HEK293T (cell line): ENCODE results near the gene NFATC1.

ENCODE experiments used
- FOXA1 ChIP-seq: fragments of 450-650 bp; IDR thresholded peaks from 2 replicates; pipeline ENCODE4 v1.6.1; 2016; ENCODE audit warnings: mild to moderate bottlenecking
- FOXM1 ChIP-seq: fragments of 450-650 bp; IDR thresholded peaks from 2 replicates; pipeline ENCODE4 v1.6.1; 2017; ENCODE audit warnings: mild to moderate bottlenecking, borderline replicate concordance
- L3MBTL2 ChIP-seq: fragments of 450-650 bp; conservative IDR thresholded peaks from 2 replicates; pipeline ENCODE4 v1.6.1; 2016; ENCODE audit warnings: mild to moderate bottlenecking
- SP1 ChIP-seq: fragments of 450-650 bp; IDR thresholded peaks from 2 replicates; pipeline ENCODE4 v1.6.1; 2017
- SUZ12 ChIP-seq: fragments of 450-650 bp; IDR thresholded peaks from 2 replicates; pipeline ENCODE4 v1.6.1; 2016; ENCODE audit warnings: mild to moderate bottlenecking

DNA sequence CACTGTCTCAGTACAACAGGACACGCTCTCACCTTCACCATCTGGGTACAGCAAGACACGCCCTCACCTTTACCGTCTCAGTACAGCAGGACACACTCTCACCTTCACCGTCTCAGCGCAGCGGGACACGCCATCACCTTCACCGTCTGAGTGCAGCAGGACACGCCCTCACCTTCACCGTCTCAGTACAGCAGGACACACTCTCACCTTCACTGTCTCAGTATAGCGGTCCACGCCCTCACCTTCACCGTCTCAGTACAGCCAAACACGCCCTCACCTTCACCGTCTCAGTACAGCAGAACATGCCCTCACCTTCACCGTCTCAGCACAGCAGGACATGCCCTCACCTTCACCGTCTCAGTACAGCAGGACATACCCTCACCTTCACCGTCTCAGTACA, 174.0 kb downstream of the NFATC1 start:
- TF ChIP-seq SP1, result no peak
- TF ChIP-seq FOXA1, result no peak
- no peak for TF ChIP-seq FOXM1
- TF ChIP-seq L3MBTL2, result no peak
- TF ChIP-seq SUZ12, result no peak
